Esophagus squamous epithelium (tissue), 4 donors: Measurements from ENCODE around the gene TNS1.

Source experiments
- POLR2A ChIP-seq, 4 donors: fragments of 450-650 bp; IDR thresholded peaks; one replicate each; pipeline ENCODE4 v1.6.1; 2017; ENCODE audit warnings: antibody characterized with exemption in 4 of 4, mild to moderate bottlenecking in 4 of 4, moderate library complexity in 3 of 4
- TF ChIP-seq, protein P1 (sequence below), 6 experiments: fragments of 450-650 bp in 4 of 6; fragments of 200-600 bp in 2 of 6; sonication (generic) in 2 of 6; IDR thresholded peaks; one replicate each; pipeline ENCODE4 v1.5.1; 2016 to 2019; ENCODE audit warnings: antibody characterized with exemption in 6 of 6, mild to moderate bottlenecking in 4 of 6, moderate library complexity in 4 of 6

DNA sequence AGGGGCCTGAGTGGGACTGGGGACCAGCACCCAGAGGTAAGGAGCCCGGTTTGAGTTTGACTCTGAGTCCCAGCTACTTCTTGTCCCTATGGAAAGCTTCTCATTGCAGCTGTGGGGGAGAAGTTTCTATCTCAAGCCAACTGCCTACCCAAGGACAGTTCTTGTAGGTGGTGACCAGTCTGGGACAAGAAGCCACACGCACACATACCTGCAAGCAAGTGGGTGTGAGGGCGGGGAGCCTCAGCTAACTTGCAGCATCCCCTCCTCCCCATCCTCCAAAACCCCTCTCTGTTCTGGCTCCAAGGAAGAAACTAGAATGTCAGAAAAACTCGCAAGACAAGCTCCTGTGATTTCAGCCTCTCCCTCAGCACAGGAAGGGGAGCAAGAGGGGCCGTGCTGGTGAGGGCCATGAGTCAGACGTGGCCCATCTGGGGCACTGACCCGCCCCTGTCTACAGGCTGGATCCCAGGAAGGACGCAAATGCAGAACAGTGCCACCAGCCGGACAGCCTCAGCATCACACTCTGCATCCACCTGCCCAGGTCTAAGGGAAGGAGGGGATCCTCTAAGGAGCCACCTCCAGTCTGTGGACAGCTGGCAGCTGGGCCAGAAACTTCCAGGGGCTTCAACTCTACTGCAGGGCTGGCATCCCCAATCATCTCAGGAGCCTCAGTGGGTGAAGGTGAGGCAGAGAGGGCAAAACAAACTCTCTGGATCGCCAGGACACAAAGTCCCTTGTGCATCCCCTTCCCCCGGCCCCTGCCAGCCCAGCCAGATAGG is 103.4 kb downstream of the TNS1 start:
- TF ChIP-seq, protein P1, sequence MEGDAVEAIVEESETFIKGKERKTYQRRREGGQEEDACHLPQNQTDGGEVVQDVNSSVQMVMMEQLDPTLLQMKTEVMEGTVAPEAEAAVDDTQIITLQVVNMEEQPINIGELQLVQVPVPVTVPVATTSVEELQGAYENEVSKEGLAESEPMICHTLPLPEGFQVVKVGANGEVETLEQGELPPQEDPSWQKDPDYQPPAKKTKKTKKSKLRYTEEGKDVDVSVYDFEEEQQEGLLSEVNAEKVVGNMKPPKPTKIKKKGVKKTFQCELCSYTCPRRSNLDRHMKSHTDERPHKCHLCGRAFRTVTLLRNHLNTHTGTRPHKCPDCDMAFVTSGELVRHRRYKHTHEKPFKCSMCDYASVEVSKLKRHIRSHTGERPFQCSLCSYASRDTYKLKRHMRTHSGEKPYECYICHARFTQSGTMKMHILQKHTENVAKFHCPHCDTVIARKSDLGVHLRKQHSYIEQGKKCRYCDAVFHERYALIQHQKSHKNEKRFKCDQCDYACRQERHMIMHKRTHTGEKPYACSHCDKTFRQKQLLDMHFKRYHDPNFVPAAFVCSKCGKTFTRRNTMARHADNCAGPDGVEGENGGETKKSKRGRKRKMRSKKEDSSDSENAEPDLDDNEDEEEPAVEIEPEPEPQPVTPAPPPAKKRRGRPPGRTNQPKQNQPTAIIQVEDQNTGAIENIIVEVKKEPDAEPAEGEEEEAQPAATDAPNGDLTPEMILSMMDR (IDR thresholded peaks at IDR 0.05), result peak in 5 of 6 experiments; percentile 61 to 87 (median 77)
- TF ChIP-seq POLR2A (IDR thresholded peaks at IDR 0.05), result no peak
